Measurements from ENCODE around the gene LHCGR. TPM values are rescaled to one million over a fixed set of nuclear protein-coding genes. Genes with fewer than 3 reads are reported as not detected.

LHCGR gene
- total RNA-seq, 4 donors from 2014 or later, result 0.20 to 2.2 (median 1.5) TPM

DNA sequence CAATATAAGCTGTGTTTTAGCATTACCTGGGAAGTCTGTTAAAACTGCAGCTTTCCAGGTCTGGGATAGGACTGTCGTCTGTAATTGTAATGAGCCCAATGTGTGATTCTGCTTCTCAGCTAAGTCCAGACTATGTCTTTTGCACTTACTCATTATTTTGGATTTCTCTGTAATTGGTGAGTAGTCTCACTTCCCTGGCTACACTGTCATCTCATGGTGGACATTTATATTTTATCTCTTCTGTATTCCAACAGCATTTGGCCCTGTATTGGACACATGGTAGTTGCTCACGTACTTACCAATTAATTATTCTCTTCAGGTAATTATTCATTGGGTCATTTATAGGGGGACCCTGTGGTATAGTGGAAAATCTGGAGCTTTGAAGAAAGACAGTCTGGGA is 28.0 kb downstream of the LHCGR start:
- TF ChIP-seq EP300 (IDR thresholded peaks at IDR 0.05) (no peak), POLR2AphosphoS5 (IDR thresholded peaks at IDR 0.05) (no peak), POLR2A (IDR thresholded peaks at IDR 0.05) (no peak), CTCF (IDR thresholded peaks at IDR 0.05) (no peak)
- Histone ChIP-seq H3K27ac (peak overlapping the region in 3 of 4 donors; percentile 26 to 72 (median 48)), H3K9me3 (no peaks in the 10 kb centered on the region), H3K4me1 (peaks cover 4 to 45% (median 5%) of the 10 kb centered on the region in 3 donors), H3K4me3 (no peak overlapping the region), H3K27me3 (no peaks in the 10 kb centered on the region), H3K36me3 (no peaks in the 10 kb centered on the region)
- 8 to 59% methylated on average over 2 of the region's 2 CpGs for WGBS, 2 donors (ENCODE audit: low coverage in 1 of 2)
- no peak for ATAC-seq

- ATAC-seq, result no peak
- WGBS, 2 donors (ENCODE audit: low coverage in 1 of 2), result 31 to 65% methylated on average over 5 to 7 of the region's 7 CpGs
- Histone ChIP-seq H3K36me3 (no peaks in the 10 kb centered on the region), H3K4me1 (peaks cover 4 to 45% (median 5%) of the 10 kb centered on the region in 3 donors), H3K27ac (peak overlapping the region in 3 of 4 donors; percentile 32 to 44 (median 43)), H3K27me3 (no peaks in the 10 kb centered on the region), H3K4me3 (no peak overlapping the region), H3K9me3 (no peaks in the 10 kb centered on the region)
- TF ChIP-seq EP300 (IDR thresholded peaks at IDR 0.05), result no peak
- TF ChIP-seq CTCF (IDR thresholded peaks at IDR 0.05), result peak in 1 of 4 experiments; percentile 36
Measured at GRCh38 chr2:48725696-48726494, 29.6 kb downstream of the LHCGR start.

- no peak for TF ChIP-seq EP300 (IDR thresholded peaks at IDR 0.05)
- no peak for TF ChIP-seq POLR2A (IDR thresholded peaks at IDR 0.05)
- TF ChIP-seq CTCF (IDR thresholded peaks at IDR 0.05), result no peak
- TF ChIP-seq POLR2AphosphoS5 (IDR thresholded peaks at IDR 0.05), result no peak
- no peaks in the 10 kb centered on the region for H3K27me3 ChIP-seq
- H3K4me3 ChIP-seq, result no peak overlapping the region
- H3K9me3 ChIP-seq, result no peaks in the 10 kb centered on the region
- no peaks in the 10 kb centered on the region for H3K36me3 ChIP-seq
- 50 to 71% methylated on average over 2 of the region's 2 CpGs for WGBS, 2 donors (ENCODE audit: low coverage in 1 of 2)
- ATAC-seq, result no peak
- H3K4me1 ChIP-seq, result peaks cover 4 to 57% (median 5%) of the 10 kb centered on the region in 3 donors
- H3K27ac ChIP-seq, result peak overlapping the region in 1 of 4 donors; percentile 43
Measured at GRCh38 chr2:48724278-48724677, 31.2 kb downstream of the LHCGR start.

GRCh38 chr2:48723129-48723528 is 32.4 kb downstream of the LHCGR start:
- Histone ChIP-seq H3K9me3 (no peaks in the 10 kb centered on the region), H3K27ac (peak overlapping the region in 3 of 4 donors; percentile 11 to 56 (median 15)), H3K36me3 (no peaks in the 10 kb centered on the region), H3K27me3 (no peaks in the 10 kb centered on the region), H3K4me3 (no peak overlapping the region), H3K4me1 (peaks cover 0 to 53% (median 2%) of the 10 kb centered on the region in 3 donors)
- TF ChIP-seq EP300 (IDR thresholded peaks at IDR 0.05) (no peak), POLR2AphosphoS5 (IDR thresholded peaks at IDR 0.05) (no peak), POLR2A (IDR thresholded peaks at IDR 0.05) (no peak), CTCF (IDR thresholded peaks at IDR 0.05) (no peak)
- ATAC-seq, result no peak

DNA sequence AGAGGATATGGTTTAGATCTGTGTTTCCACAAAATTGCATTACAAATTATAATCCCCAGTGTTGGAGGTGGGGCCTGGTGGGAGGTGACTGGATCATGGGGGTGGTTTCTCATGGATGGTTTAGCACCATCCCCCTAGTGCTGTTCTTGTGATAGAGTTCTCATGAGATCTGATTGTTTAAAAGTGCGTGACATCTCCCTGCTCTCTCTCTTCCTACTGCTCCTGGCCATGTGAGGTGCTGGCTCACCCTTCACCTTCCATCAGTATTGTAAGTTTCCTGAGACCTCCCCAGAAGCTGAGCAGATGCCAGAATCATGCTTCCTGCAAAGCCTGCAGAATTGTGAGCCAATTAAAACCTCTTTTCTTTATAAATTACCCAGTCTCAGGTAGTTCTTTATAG is 33.1 kb downstream of the LHCGR start:
- H3K27ac ChIP-seq, result peak overlapping the region in 2 of 4 donors; percentile 11 to 56
- 100% methylated on average over 1 of the region's 1 CpG for WGBS, 2 donors (ENCODE audit: low coverage in 1 of 2)
- H3K4me1 ChIP-seq, result peaks cover 0 to 56% (median 2%) of the 10 kb centered on the region in 3 donors

More for the DNA sequence above, 33.1 kb downstream of the LHCGR start:
- ATAC-seq, result no peak
- Histone ChIP-seq H3K4me3 (no peak overlapping the region), H3K27me3 (no peaks in the 10 kb centered on the region), H3K9me3 (no peaks in the 10 kb centered on the region), H3K36me3 (no peaks in the 10 kb centered on the region)
- no peak for TF ChIP-seq EP300 (IDR thresholded peaks at IDR 0.05)
- TF ChIP-seq POLR2A (IDR thresholded peaks at IDR 0.05), result no peak
- no peak for TF ChIP-seq CTCF (IDR thresholded peaks at IDR 0.05)
- no peak for TF ChIP-seq POLR2AphosphoS5 (IDR thresholded peaks at IDR 0.05)

All from gastroesophageal sphincter (tissue), 4 donors.